Endothelial cell of umbilical vein (primary cell): ENCODE data around the gene KTN1. TPM values are rescaled to one million over a fixed set of nuclear protein-coding genes. Genes with fewer than 3 reads are reported as not detected.

Experiments
- BruUV-seq: library from RNA; stranded (reverse); fragments of 400-500 nt; replicated peaks from 2 replicates; lab custom pipeline; 2021; lab: Mats Ljungman, UMichigan
- CTCF ChIA-PET: fragments of 300-600, 350-600 bp; sonication (Branson Sonifier 250); formaldehyde crosslinking; loops from one replicate; lab custom pipeline; 2021; ENCODE audit warnings: antibody characterized with exemption, inconsistent platforms; lab: Charles Lee
- POLR2A ChIA-PET: fragments of 300-600, 350-600 bp; sonication (Branson Sonifier 250); formaldehyde crosslinking; loops from one replicate; lab custom pipeline; 2021; ENCODE audit warnings: antibody characterized with exemption, inconsistent platforms; lab: Charles Lee
- DNase-seq: peaks from one replicate; pipeline ENCODE4 v3.0.0-alpha.2; 2011; ENCODE audit warnings: low read depth, low spot score
- FAIRE-seq: peaks from 2 replicates; lab custom pipeline; 2011; peaks lifted over from hg19 to GRCh38; lab: Jason Lieb, UNC
- H2AFZ ChIP-seq: 2 replicates; pipeline ENCODE4 v1.6.0; 2012; ENCODE audit warnings: low read depth, low read length, control low read depth, inconsistent platforms
- H3K27ac ChIP-seq: 2 replicates; pipeline ENCODE4 v1.5.1; 2011; ENCODE audit warnings: low read depth, mild to moderate bottlenecking, control low read depth, low read length, moderate library complexity; ENCODE audit not compliant: insufficient read depth
- H3K27me3 ChIP-seq, 2 experiments: 2 replicates each; pipeline versions ENCODE4 v1.6.0 to v1.6.1; 2011; ENCODE audit warnings: low read length in 2 of 2, mixed read lengths in 1 of 2; ENCODE audit not compliant: control insufficient read depth in 2 of 2, insufficient read depth in 2 of 2
- H3K36me3 ChIP-seq, 2 experiments: 2 replicates in 1 of 2; 3 replicates in 1 of 2; pipeline ENCODE4 v1.5.1; 2011; ENCODE audit warnings: low read length in 2 of 2, mild to moderate bottlenecking in 1 of 2, moderate library complexity in 1 of 2; ENCODE audit not compliant: control insufficient read depth in 2 of 2, insufficient read depth in 2 of 2; ENCODE audit errors: extremely low read depth in 1 of 2
- H3K4me1 ChIP-seq: 3 replicates; pipeline ENCODE4 v1.5.1; 2011; ENCODE audit warnings: mild to moderate bottlenecking, low read length; ENCODE audit not compliant: control insufficient read depth, insufficient read depth; ENCODE audit errors: extremely low read depth
- H3K4me2 ChIP-seq: 2 replicates; pipeline ENCODE4 v1.6.1; 2011; ENCODE audit warnings: low read length, control low read depth, mixed read lengths; ENCODE audit not compliant: insufficient read depth
- H3K4me3 ChIP-seq, 3 experiments: fragments of 200-600 bp in 1 of 3; sonication (generic), shearing (Covaris generic) in 1 of 3; replicated peaks in 1 of 3; 2 replicates each; pipeline ENCODE4 v1.5.1; 2011 to 2016; ENCODE audit warnings: control low read depth in 3 of 3, low read length in 3 of 3, mild to moderate bottlenecking in 2 of 3, inconsistent platforms in 1 of 3, low read depth in 1 of 3, moderate library complexity in 1 of 3; ENCODE audit not compliant: insufficient read depth in 1 of 3
- H3K79me2 ChIP-seq: 2 replicates; pipeline ENCODE4 v1.6.0; 2012; ENCODE audit warnings: low read length, inconsistent platforms; ENCODE audit not compliant: control insufficient read depth, insufficient read depth
- H3K9ac ChIP-seq: replicated peaks from 2 replicates; pipeline ENCODE3; 2011; ENCODE audit warnings: low read length, control low read depth; ENCODE audit not compliant: insufficient read depth; ENCODE audit errors: extremely low read depth
- H3K9me1 ChIP-seq: replicated peaks from 3 replicates; pipeline ENCODE4 v1.6.0; 2011; ENCODE audit warnings: mild to moderate bottlenecking, low read length; ENCODE audit not compliant: control insufficient read depth, insufficient read depth; ENCODE audit errors: extremely low read depth
- H3K9me3 ChIP-seq: replicated peaks from 2 replicates; pipeline ENCODE4 v1.5.1; 2012; ENCODE audit warnings: low read length, inconsistent platforms; ENCODE audit not compliant: control insufficient read depth, insufficient read depth
- H4K20me1 ChIP-seq: replicated peaks from 2 replicates; pipeline ENCODE3; 2011; ENCODE audit warnings: mild to moderate bottlenecking, low read length; ENCODE audit not compliant: control insufficient read depth, insufficient read depth; ENCODE audit errors: extremely low read depth
- CTCF ChIP-seq, 2 donors: IDR thresholded peaks; 1 replicate in 1 of 2; 2 replicates in 1 of 2; pipeline ENCODE4 v1.5.1; 2011; ENCODE audit warnings: low read length in 2 of 2, mild to moderate bottlenecking in 2 of 2, moderate library complexity in 2 of 2, control low read depth in 1 of 2, inconsistent platforms in 1 of 2, low read depth in 1 of 2; ENCODE audit not compliant: insufficient read depth in 1 of 2; ENCODE audit errors: extremely low read depth in 1 of 2
- EZH2 ChIP-seq: IDR thresholded peaks from 2 replicates; pipeline ENCODE4 v1.6.1; 2012; ENCODE audit warnings: borderline replicate concordance, low read depth, mild to moderate bottlenecking, moderate library complexity, low read length, inconsistent platforms; ENCODE audit not compliant: severe bottlenecking
- FOS ChIP-seq: IDR thresholded peaks from 2 replicates; pipeline ENCODE4 v1.6.1; 2011; ENCODE audit warnings: mild to moderate bottlenecking, low read length, moderate library complexity, borderline replicate concordance; ENCODE audit not compliant: insufficient read depth
- GATA2 ChIP-seq: IDR thresholded peaks from 2 replicates; pipeline ENCODE4 v1.7.0; 2011; ENCODE audit warnings: low read depth, mild to moderate bottlenecking, moderate library complexity, mixed read lengths, low read length; ENCODE audit not compliant: insufficient read length, insufficient read depth
- JUN ChIP-seq: IDR thresholded peaks from 2 replicates; pipeline ENCODE4 v1.6.1; 2011; ENCODE audit warnings: borderline replicate concordance, low read depth; ENCODE audit not compliant: insufficient read length, insufficient read depth
- MAX ChIP-seq: IDR thresholded peaks from 2 replicates; pipeline ENCODE4 v1.6.1; 2011; ENCODE audit not compliant: insufficient read depth, insufficient read length
- MYC ChIP-seq: IDR thresholded peaks from one replicate; pipeline ENCODE4 v1.6.1; 2011; ENCODE audit warnings: mild to moderate bottlenecking, low read depth, low read length
- POLR2A ChIP-seq: IDR thresholded peaks from 2 replicates; pipeline ENCODE4 v1.6.1; 2012; ENCODE audit warnings: low read depth, mild to moderate bottlenecking, control low read depth, low read length
- POLR2AphosphoS5 ChIP-seq: IDR thresholded peaks from 2 replicates; pipeline ENCODE4 v1.6.1; 2012; ENCODE audit warnings: low read depth, mild to moderate bottlenecking, control low read depth, low read length, moderate library complexity; ENCODE audit not compliant: insufficient read depth
- dilution Hi-C: fragments of 300-500 bp; cut with MboI; formaldehyde crosslinking; loops from one replicate; pipeline ENCODE4 v1.15.0; 2019; ENCODE audit warnings: low sequenced_read_pairs; ENCODE audit not compliant: extremely low pct_ligation_motif_present
- intact Hi-C: fragments of 100-400 bp; cut with micrococcal nuclease; formaldehyde crosslinking; loops from one replicate; pipeline ENCODE4 v1.10.0; 2022
- polyA plus RNA-seq, 4 experiments: library from polyadenylated mRNA; depleted of rRNA in 3 of 4; stranded (reverse) in 3 of 4; unstranded in 1 of 4; fragments of >200 nt; gene quantifications; 2 replicates each; pipeline versions ENCODE4 v1.2.1 to v1.2.3, GENCODE V29; 2011 to 2012; ENCODE audit warnings: missing spikeins in 1 of 4
- total RNA-seq: library from RNA; stranded (reverse); gene quantifications from 2 replicates; pipeline ENCODE4 v1.2.3, GENCODE V29; 2021

The KTN1 gene
- total and polyA plus RNA-seq, 2 donors (not counting 3 experiments of a cell fraction or from before 2014, with no cell fraction given) = 33.2 to 148 TPM

- intact Hi-C loops (loop anchor here (2.0 to 10.0 kb wide), 2 partner anchors 14 to 208 kb away; no protein-coding TSS in a partner anchor), dilution Hi-C loops (no loop called here)
- Histone ChIP-seq H3K4me1 (peaks cover 19% of the 10 kb centered on the region), H3K36me3 (no peaks in the 10 kb centered on the region), H3K27ac (no peak overlapping the region), H3K79me2 (peaks cover 84% of the 10 kb centered on the region), H3K9me3 (no peaks in the 10 kb centered on the region), H2AFZ (no peak overlapping the region), H3K27me3 (no peaks in the 10 kb centered on the region), H3K9ac (no peak overlapping the region), H4K20me1 (peaks cover 39% of the 10 kb centered on the region), H3K9me1 (no peaks in the 10 kb centered on the region), H3K4me3 (no peak overlapping the region), H3K4me2 (peak overlapping the region; percentile 19)
- ChIA-PET POLR2A (no interaction called here), CTCF (interaction anchor here (0.8 to 1.8 kb wide), 6 partner anchors 11 to 888 kb away, joined by 3 to 21 read pairs (median 4); partner anchors contain the start of gene TBPL2)
- no peak for DNase-seq
- TF ChIP-seq MAX (no peak), GATA2 (no peak), JUN (no peak), POLR2AphosphoS5 (no peak), EZH2 (no peak), MYC (no peak), CTCF (IDR thresholded peaks at IDR 0.05; ENCODE audit: extremely low read depth in 1 of 2, insufficient read depth in 1 of 2, low read depth in 1 of 2, low read length in 2 of 2) (no peak), FOS (no peak), POLR2A (no peak)
- BruUV-seq = no TSS peak
- FAIRE-seq = no peak
Observed at GRCh38 chr14:55586411-55586810, 6.4 kb downstream of the KTN1 start.
